Left renal pelvis (tissue), 4 donors: ENCODE results near the gene CYP51A1. TPM values are rescaled to one million over a fixed set of nuclear protein-coding genes. Genes with fewer than 3 reads are reported as not detected.
"Not testable (repeated sequence)": the region's sequence is repeated elsewhere in the genome, so short reads cannot be mapped to it uniquely, and the experiment has no call there.

Source experiments
- DNase-seq, 4 donors: peaks; one replicate each; pipeline ENCODE4 v3.0.0-alpha.2; 2013; ENCODE audit warnings: low read depth in 4 of 4, low spot score in 3 of 4
- polyA plus RNA-seq, 4 donors: library from polyadenylated mRNA; unstranded; fragments of 120-200 nt; gene quantifications; one replicate each; pipeline ENCODE4 v1.2.1, GENCODE V29; 2013; ENCODE audit not compliant: insufficient read length in 4 of 4

Gene CYP51A1
- 10 to 100 TPM; 55.6 to 90.1 (median 77.8) TPM for polyA plus RNA-seq

DNA sequence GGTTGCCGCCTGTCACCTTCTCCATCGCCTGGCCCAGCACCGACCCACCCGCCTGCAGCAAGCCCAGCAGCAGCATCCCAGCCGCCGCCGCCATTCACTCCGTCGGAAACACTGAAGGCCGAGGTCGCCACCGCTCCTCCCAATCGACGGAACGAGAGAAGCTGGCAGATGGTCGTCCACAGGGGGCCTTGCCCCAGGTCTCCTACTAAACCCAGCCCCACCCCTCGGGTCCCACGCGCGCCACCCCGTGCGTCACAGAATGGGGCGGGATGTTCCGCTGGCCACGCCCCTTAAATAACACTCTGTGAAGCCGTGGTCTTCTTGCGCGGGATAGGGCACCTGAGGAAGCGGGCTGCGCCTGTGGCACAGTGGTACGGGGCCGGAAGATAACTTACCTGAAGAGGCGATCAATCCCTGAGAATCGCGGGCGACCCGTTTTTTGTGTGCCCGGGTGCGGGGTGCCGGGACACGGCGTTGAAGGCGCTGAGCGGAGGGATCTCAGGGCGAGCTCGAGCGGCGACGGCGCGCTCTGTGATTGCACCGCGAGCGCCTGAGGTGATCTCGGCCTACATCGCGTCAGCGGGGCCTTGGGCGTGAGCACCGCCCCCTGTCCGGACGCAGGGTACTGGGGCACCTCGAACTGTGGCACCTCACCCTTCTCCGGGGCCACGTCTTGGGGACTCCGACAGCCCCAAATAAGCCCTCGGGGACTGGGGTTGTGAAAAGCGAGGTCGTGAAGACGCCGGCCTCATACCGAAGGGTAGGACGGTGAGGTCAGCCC lies at the start of gene CYP51A1:
Gene CYP51A1 (minus strand): TSS at position 207 of the 781 bp plus-strand sequence. CDS start 113 bp downstream, at position 94.
- peak; percentile 90 to 94 (median 92) for DNase-seq

DNA sequence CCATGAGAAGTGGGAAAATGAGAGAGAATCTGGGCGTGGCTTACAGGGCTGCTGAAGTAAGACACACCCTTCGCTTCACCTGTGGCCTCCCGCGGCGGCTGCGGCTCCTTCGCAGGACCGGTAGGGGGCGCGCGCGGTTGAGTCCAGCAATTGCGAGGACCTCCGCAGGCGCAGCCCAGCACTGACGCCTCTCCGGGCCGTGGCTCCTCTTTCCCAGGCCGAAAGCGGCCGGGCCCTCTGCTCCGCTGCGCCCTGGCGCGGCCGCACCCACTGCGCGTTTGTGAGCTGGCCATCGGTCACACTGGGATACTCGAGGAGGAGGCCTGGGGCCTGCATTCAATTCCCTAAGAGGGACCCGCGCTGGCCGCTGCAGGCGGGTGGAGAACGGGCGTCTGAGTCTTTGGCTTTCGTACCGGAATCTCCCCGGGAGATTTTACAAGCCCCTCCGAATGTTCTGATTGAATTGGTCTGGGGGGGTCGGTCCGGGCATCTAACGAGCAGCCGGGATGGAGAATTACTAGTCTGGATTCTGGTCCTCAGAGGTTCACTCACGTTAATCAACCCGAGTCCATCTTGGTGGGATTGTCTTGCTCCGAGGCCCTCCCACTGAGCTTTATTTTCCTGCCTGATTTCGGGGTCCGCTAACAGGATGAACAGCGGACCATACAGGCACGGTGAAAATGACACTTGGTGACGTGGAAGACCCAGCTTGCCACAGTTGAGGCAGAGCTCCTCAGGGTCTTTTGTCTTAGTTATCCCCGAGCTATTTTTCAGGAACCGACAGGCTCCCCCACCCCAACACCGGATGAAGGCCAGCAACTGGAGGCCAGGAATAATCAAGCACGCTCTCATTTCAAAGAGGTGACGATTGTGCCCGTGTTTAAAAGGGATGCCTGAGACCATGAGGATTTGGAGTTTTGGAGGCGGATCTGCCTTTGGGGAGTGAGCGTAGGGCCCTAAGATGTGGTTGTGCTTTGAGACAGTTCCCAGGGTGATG lies 44.9 kb upstream of the CYP51A1 start, which contains the start of gene LRRD1:
Gene LRRD1 (minus strand): TSS at position 215 of the 997 bp plus-strand sequence. CDS start 13,940 bp downstream, outside the sequence.
- DNase-seq: peak; percentile 57 to 73 (median 66)

DNA sequence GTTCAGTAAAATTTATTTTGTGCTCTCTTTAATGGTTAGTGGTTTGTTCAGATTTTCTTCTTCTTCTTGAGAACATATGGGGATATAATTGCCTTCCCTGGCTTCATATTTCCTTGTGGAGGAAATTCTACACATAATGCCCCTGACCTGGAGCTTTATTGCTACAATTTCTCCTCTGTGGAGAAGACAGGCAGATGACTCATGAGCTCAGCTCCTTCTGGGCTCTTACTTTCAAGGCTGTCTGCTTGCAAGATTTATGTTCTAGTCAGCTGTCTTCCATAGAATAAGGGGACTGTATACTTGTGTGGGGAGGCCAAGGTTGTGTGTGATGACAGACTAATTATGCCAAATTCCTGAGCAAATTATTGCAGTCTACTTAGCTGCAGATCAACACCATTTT lies 43.1 kb upstream of the CYP51A1 start:
- no peak for DNase-seq

DNA sequence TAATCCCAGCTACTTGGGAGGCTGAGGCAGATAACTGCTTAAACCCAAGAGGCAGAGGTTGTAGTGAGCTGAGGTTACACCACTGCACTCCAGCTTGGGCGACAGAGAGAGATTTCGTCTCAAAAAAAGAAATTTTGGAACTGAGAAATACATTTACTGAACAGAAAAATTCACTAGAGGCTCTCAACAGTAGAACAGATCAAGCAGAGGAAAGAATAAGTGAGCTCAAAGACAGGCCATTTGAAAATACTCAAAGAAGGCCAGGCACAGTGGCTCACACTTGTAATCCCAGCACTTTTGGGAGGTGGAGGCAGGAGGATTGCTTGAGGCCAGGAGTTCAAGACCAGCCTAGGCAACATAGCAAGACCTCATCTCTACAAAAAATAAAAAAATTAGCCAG lies 35.3 kb upstream of the CYP51A1 start:
- DNase-seq: not testable (repeated sequence)

DNA sequence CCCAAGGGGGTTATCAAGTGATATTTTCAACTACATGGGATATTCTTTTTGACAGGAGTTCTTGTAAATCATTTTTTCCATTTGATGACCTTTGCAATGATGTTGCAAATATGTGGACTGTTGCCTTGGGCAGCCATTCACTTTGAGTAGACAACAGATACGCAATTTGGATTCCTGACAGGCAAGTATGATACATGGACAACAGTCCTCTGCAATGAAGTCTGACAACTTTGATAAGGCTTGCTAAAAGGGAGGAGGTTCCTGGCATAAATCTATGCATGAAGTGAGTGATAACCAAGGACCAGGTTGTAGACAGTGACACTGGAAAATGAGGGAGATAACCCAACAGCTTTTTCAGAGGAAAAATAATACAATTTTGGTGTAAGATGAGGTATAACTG lies 27.0 kb upstream of the CYP51A1 start:
- DNase-seq: no peak

DNA sequence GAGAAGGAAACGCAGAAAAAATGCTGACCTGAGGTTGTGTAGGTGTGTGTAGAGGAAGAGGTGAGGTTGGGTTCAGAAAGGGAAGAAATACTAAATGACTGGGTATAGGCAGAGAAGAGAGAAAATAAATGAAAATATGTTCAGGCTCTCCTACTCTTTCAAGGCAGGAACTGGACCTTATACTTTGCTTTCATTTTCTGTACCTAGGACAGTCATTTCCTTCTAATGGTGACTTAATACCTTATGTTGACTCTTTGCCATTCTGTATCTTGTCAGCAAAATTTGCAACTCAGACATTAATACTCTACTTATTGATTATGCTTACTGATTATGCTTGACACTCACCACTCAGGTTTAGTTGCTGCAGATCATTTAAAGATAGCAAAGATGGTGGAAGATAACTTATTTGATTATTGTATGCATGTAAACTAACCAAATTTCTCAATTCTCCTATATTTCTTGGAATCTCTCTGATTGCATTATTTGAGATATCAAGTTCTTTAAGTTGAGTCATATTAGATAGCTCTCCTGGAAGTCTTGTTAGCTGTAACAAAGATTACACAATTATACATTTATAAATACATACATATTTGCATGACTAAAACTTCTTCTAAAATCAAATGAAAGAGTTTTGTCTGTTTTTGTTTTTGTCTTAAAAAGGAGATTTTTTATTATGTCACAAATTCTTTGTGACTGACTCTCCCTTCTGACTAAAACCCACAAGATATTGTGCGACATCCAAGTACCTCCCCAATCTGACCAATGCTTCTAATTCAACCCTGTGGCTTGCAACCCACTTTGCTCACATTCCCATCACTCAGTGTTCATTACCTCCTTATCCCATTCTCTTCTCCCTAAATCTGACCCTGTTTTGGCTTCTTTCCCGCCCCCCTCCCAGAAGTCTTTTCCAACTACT lies 24.6 kb upstream of the CYP51A1 start:
- no peak for DNase-seq

DNA sequence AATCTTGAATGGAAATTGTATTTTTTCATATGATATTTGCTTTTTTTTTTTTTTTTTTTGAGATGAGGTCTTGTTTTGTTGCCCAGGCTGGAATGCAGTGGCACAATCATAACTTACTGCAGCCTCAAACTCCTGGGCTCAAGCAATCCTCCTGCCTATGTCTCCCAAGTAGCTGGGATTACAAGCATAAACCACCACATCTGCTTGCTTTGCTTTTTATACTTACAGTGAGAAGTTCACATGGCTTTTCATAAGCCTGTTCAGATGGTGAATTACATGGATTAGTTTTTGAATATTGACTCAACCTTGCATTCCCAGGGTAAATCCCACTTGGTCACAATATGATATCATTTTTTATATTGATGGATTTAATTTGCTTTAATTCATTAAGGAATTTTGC lies 22.7 kb upstream of the CYP51A1 start:
- DNase-seq: no peak

DNA sequence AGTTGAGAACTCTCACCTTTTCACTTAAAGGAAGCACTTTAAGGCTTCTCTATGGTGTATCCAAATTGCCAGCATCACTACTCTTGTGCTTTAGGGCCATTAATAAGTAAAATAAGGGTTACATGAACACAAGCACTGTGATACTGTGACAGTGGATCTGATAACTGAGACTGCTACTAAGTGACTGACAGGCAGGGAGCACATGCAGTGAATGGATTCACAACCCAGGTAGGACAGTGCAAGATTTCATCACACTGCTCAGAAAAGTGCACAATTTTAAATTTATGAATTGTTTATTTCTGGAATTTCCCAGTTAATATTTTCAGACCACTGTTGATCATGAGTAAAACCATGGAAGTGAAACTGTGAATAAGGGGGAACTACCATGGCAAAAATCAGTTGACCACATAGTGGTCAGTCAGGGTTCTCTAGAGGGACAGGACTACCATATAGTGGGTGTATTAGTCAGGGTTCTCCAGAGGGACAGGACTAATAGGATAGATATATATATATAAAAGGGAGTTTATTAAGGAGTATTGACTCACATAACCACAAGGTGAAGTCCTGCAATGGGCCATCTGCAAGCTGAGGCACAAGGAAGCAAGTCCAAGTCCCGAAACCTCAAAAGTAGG lies 20.9 kb upstream of the CYP51A1 start:
- DNase-seq: no peak

DNA sequence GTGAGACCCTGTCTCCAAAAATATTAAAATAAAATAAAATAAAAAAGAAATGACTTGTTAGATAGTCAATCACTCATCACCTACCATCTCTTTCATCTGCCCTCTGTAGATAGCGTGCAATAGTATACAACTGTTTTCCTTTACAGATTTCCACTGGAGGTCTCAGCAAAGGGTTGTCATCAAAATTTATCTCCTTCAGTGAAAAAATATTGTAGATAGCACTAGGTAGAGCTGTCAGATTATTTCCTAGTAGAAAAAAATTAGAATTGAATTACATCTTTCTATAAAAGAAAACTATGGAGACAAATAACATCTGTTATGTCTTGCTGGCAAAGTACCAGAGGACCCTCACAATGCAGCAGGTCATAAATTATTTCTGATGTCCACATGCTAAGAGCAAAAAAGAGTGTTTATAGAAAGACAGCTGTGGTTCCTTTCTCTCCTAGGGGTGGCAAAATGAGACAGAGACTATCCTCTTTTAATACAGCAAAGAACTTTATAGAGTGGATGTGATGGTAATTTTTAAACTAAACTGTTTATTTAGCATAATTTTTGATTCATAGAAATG lies 16.3 kb upstream of the CYP51A1 start:
- DNase-seq: no peak

DNA sequence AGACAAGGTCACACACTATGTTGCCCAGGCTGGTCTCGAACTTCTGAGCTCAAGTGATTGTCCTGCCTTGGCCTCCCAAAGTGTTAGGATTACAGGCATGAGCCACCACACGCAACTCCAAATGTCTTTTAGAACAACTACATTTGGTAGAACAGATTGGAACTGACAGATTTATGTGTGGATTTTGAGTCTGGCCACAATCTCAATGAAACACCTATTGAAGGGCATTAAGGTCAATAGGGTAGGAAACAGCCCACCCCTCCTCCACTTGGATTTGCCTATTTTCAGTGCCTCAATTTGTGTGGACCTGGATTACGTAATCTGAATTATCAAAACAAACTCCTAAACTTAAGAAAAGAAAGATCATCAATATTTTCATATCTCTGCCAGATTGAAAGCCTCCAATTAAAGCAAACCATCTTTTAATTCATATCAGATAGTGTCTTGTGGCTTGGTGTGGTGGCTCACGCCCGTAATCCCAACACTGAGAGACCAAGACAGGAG lies 15.5 kb upstream of the CYP51A1 start:
- no peak for DNase-seq

DNA sequence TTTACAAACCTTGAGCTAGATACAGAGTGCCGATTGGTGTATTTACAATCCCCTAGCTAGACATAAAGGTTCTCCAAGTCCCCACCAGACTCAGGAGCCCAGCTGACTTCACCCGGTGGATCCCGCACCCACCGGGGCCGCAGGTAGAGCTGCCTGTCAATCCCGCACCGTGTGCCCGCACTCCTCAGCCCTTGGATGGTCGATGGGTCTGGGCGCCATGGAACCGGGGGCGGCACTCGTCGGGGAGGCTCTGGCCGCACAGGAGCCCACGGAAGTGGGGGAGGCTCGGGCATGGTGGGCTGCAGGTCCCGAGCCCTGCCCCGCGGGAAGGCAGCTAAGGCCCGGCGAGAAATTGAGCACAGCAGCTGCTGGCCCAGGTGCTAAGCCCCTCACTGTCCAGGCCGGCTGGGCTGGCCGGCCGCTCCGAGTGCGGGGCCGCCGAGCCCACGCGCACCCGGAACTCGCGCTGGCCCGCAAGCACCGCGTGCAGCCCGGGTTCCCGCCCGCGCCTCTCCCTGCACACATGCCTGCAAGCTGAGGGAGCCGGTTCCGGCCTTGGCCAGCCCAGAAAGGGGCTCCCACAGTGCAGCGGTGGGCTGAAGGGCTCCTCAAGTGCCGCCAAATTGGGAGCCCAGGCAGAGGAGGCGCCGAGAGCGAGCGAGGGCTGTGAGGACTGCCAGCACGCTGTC lies 9.1 kb upstream of the CYP51A1 start:
- DNase-seq: not testable (repeated sequence)

DNA sequence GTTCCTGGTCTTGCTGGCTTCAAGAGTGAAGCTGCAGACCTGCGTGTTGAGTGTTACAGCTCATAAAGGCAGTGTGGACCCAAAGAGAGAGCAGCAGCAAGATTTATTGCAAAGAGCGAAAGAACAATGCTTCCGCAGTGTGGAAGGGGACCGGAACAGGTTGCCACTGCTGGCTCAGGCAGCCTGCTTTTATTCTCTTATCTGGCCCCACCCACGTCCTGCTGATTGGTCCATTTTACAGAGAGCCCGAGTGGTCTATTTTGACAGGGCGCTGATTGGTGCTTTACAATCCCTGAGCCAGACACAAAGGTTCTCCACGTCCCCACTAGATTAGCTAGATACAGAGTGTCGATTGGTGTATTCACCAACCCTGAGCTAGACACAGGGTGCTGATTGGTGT lies 8.5 kb upstream of the CYP51A1 start:
- DNase-seq: not testable (repeated sequence)

DNA sequence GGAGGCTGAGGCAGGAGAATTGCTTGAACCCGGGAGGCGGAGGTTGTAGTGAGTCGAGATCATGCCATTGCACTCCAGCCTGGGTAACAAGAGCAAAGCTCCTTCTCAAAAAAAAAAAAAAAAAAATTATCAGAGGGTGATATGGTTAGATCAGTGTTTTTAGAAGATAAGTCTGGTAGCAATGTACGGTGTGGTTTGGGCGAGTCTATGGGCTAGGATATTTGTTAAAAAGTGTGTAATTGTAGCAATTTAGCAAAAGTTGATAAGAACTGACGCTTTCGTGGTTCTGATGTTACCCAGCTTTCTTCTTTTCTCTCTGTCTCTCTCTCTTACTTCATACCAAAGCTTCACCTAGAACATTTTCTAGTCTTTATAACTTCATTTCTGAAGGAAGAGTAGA lies 6.9 kb upstream of the CYP51A1 start:
- DNase-seq: no peak

DNA sequence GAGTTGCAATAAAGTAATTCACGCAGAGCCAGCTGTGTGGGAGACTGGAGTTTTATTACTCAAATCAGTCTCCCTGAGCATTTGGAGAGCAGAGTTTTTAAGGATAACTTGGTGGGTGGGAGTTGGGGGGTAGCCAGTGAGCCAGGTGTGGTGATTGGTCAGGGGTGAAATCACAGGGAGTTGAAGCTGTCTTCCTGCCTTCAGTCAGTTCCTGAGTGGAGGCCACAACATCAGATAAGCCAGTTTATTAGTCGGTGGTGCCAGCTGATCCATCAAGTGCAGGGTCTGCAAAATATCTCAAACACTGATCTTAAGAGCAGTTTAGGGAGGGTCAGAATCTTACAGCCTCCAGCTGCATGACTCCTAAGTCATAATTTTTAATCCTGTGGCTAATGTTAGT lies 3.3 kb upstream of the CYP51A1 start:
- DNase-seq: peak; percentile 32 to 83 (median 52)

DNA sequence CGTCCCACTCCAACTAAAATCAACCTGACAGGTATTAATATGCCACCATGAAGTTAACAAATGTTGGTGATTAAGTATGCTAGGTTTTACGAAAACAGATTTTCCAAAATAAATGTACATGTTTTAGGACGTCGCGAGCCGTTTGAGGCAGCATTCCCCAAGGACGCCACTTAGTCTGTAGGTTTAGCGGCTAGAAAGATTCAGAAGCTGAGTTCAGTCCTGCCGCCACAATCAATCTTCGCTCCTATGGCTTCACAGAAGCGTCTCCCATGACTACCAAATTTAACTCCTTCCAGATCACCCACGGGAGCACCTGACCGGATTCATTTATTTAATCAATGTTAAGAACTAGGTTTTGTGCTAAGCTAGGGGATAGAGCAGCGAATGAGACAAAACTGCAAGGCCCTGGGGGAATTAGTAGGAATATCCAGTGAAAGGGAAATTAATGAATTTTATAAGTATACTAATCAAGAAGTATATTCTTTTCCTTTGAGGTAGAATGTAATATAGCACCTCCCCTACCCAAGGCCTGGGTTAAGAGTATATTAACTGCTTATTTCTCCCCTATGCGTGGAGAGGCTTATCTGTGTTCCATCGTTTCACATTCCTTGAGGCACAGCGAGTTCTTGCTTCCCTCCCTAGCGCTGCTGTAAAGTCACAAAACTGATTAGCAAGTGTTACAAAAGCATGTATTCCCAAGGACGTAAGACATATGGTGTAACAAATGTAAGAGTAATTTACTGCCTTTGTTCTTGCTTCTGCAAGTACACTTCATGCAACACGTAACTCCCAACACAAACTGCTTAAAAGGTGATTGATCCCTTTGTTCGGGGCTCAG lies 994 bp upstream of the CYP51A1 start:
- DNase-seq: peak; percentile 29 to 43 (median 38)

DNA sequence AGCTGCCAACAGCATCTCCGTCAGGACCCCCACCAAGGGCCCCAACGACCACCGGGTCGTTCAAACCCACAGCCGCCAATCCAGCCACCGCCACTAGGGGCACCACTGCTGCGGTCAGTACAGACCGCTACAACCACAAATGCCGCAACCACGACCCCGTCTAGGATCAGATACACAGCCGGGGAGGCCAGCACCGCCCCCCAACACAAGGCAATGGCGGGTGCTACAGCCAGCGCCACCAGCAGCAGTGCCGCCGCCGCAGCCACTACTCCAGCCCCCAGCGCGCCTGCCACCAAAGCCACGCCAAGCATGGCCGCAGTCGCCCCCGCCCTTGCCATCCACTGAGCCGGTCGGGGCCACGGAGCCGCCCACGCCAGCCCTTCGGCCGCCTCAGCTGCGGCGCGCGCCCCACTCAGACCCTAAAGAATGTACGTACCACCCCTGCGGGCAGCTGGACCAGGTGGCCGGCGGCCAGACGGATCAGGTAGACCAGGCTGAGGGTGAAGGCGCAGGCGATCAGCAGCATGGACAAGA lies 473 bp downstream of the CYP51A1 start:
- peak; percentile 58 to 65 (median 60) for DNase-seq

DNA sequence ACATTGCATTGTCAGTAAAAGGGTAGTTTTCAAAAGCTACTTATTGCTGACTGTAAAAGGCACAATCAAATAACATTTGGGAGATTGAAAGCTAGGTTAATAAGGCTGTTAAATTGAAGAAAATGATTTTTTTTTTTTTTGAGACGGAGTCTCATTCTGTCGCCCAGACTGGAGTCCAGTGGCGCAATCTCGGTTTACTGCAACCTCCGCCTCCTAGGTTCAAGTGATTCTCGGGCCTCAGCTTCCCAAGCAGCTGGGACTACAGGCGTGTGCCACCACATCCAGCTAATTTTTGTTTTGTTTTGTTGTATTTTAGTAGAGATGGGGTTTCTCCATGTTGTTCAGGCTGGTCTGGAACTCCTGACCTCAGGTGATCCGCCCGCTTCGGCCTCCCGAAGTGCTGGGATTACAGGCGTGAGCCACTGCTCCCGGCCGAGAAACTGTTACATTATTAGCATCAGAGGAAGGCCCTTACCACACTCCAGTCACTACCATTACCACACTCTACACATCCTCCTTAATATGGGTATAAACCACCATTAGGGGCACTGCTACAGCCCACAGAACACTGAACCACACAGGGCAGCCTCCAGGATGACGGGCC lies 1.0 kb downstream of the CYP51A1 start:
- no peak for DNase-seq
